Stimulated activated naive CD8-positive, alpha-beta T cell treated with anti-CD3 and anti-CD28 coated beads, Interleukin-15, amount 100 ng/mL, for 72 hours (primary cell): Measurements from ENCODE around the gene STYXL1.
"Not testable (repeated sequence)": the region's sequence is repeated elsewhere in the genome, so short reads cannot be mapped to it uniquely, and the experiment has no call there.

Experiments used
- ATAC-seq: fragments of 150-1000 bp; cut with Tn5 transposase; 2 replicates; pipeline ENCODE4 v1.10.0; 2021; ENCODE audit warnings: mild to moderate bottlenecking, moderate library complexity
- DNase-seq, 2 donors: peaks; one replicate each; pipeline ENCODE4 v3.0.0; 2021 to 2022
- H3K27ac Mint-ChIP-seq, 2 donors: one replicate each; pipeline ENCODE4 v1.8.0; 2022; ENCODE audit warnings: mild to moderate bottlenecking in 2 of 2, mixed read lengths in 2 of 2, moderate library complexity in 2 of 2
- H3K27me3 Mint-ChIP-seq: one replicate; pipeline ENCODE4 v1.8.0; 2022; ENCODE audit warnings: mixed read lengths
- H3K4me1 Mint-ChIP-seq: one replicate; pipeline ENCODE4 v1.8.0; 2022; ENCODE audit warnings: mild to moderate bottlenecking, mixed read lengths
- H3K4me3 Mint-ChIP-seq, 2 donors: one replicate each; pipeline ENCODE4 v1.8.0; 2022; ENCODE audit warnings: mild to moderate bottlenecking in 2 of 2, mixed read lengths in 2 of 2, moderate library complexity in 1 of 2
- H3K9me3 Mint-ChIP-seq, 2 donors: one replicate each; pipeline ENCODE4 v1.8.0; 2022; ENCODE audit warnings: mixed read lengths in 2 of 2

Gene STYXL1

GRCh38 chr7:76020031-76020714 is 27.6 kb downstream of the STYXL1 start:
- Mint-ChIP-seq H3K27ac (no peak overlapping the region), H3K4me1 (peaks cover 13% of the 10 kb centered on the region)

GRCh38 chr7:76018520-76018919 is 29.3 kb downstream of the STYXL1 start:
- ATAC-seq, DNase-seq, H3K27me3 Mint-ChIP-seq, H3K4me3 Mint-ChIP-seq, H3K9me3 Mint-ChIP-seq, H3K27ac Mint-ChIP-seq: not testable (repeated sequence)
- H3K4me1 Mint-ChIP-seq, result peaks cover 13% of the 10 kb centered on the region

More at GRCh38 chr7:76020031-76020714, 27.6 kb downstream of the STYXL1 start:
- peak; percentile 66 to 72 for DNase-seq
- ATAC-seq, result peak; percentile 78
- H3K4me3 Mint-ChIP-seq, result peak overlapping the region; percentile 45 to 59
- H3K9me3 Mint-ChIP-seq, result no peaks in the 10 kb centered on the region
- H3K27me3 Mint-ChIP-seq, result no peaks in the 10 kb centered on the region

- H3K9me3 Mint-ChIP-seq, result no peaks in the 10 kb centered on the region
- peaks cover 24% of the 10 kb centered on the region for H3K27me3 Mint-ChIP-seq
- no peak for DNase-seq
- no peak for ATAC-seq
- H3K4me1 Mint-ChIP-seq, result peaks cover 13% of the 10 kb centered on the region
- no peak overlapping the region for H3K27ac Mint-ChIP-seq
- H3K4me3 Mint-ChIP-seq, result no peak overlapping the region
These were observed 31.4 kb downstream of the STYXL1 start for GRCh38 chr7:76016191-76016947.

GRCh38 chr7:76011442-76011861 is 36.3 kb downstream of the STYXL1 start:
- Mint-ChIP-seq H3K27ac (no peak overlapping the region), H3K4me3 (no peak overlapping the region), H3K4me1 (peaks cover 43% of the 10 kb centered on the region), H3K27me3 (peaks cover 37% of the 10 kb centered on the region), H3K9me3 (no peaks in the 10 kb centered on the region)
- DNase-seq (no peak), ATAC-seq (no peak)

- Mint-ChIP-seq H3K9me3 (no peaks in the 10 kb centered on the region), H3K4me3 (peak overlapping the region; percentile 58 to 65), H3K27ac (peak overlapping the region in 1 of 2 donors; percentile 91), H3K27me3 (peaks cover 37% of the 10 kb centered on the region), H3K4me1 (peaks cover 43% of the 10 kb centered on the region)
- no peak for ATAC-seq
- DNase-seq, result no peak
These were observed 37.9 kb downstream of the STYXL1 start for GRCh38 chr7:76009672-76010600.

GRCh38 chr7:76008156-76008687 is 39.6 kb downstream of the STYXL1 start:
- Mint-ChIP-seq H3K9me3 (no peaks in the 10 kb centered on the region), H3K27ac (peak overlapping the region; percentile 37 to 94), H3K27me3 (peaks cover 30% of the 10 kb centered on the region), H3K4me3 (peak overlapping the region; percentile 55 to 58), H3K4me1 (peaks cover 43% of the 10 kb centered on the region)
- DNase-seq (peak; percentile 56 to 73), ATAC-seq (peak; percentile 83)

GRCh38 chr7:76005004-76005403 is 42.8 kb downstream of the STYXL1 start:
- not testable (repeated sequence) for H3K9me3 Mint-ChIP-seq, H3K4me3 Mint-ChIP-seq, H3K27ac Mint-ChIP-seq, ATAC-seq, H3K27me3 Mint-ChIP-seq, DNase-seq
- H3K4me1 Mint-ChIP-seq, result peaks cover 29% of the 10 kb centered on the region

GRCh38 chr7:76003351-76003750 is 44.4 kb downstream of the STYXL1 start:
- Mint-ChIP-seq H3K4me1 (peaks cover 17% of the 10 kb centered on the region), H3K4me3 (no peak overlapping the region), H3K9me3 (no peaks in the 10 kb centered on the region), H3K27ac (no peak overlapping the region), H3K27me3 (no peaks in the 10 kb centered on the region)
- no peak for ATAC-seq
- no peak for DNase-seq

GRCh38 chr7:76002822-76003221 is 45.0 kb downstream of the STYXL1 start:
- Mint-ChIP-seq H3K4me1 (peaks cover 13% of the 10 kb centered on the region), H3K4me3 (no peak overlapping the region), H3K9me3 (no peaks in the 10 kb centered on the region), H3K27me3 (no peaks in the 10 kb centered on the region), H3K27ac (no peak overlapping the region)
- DNase-seq (no peak), ATAC-seq (no peak)

GRCh38 chr7:76002139-76002538 is 45.7 kb downstream of the STYXL1 start:
- no peak overlapping the region for H3K4me3 Mint-ChIP-seq
- no peak overlapping the region for H3K27ac Mint-ChIP-seq
- no peak for ATAC-seq

GRCh38 chr7:76000566-76000965 is 47.2 kb downstream of the STYXL1 start:
- peaks cover 21% of the 10 kb centered on the region for H3K4me1 Mint-ChIP-seq
- ATAC-seq (no peak), DNase-seq (no peak)
- no peaks in the 10 kb centered on the region for H3K9me3 Mint-ChIP-seq
- H3K27me3 Mint-ChIP-seq, result no peaks in the 10 kb centered on the region
- no peak overlapping the region for H3K27ac Mint-ChIP-seq
- no peak overlapping the region for H3K4me3 Mint-ChIP-seq

More at GRCh38 chr7:76002139-76002538, 45.7 kb downstream of the STYXL1 start:
- Mint-ChIP-seq H3K9me3 (no peaks in the 10 kb centered on the region), H3K27me3 (no peaks in the 10 kb centered on the region), H3K4me1 (peaks cover 12% of the 10 kb centered on the region)
- DNase-seq, result no peak

GRCh38 chr7:75998038-75998437 is 49.8 kb downstream of the STYXL1 start:
- Mint-ChIP-seq H3K4me3 (no peak overlapping the region), H3K27ac (no peak overlapping the region), H3K9me3 (no peaks in the 10 kb centered on the region), H3K27me3 (no peaks in the 10 kb centered on the region), H3K4me1 (peaks cover 42% of the 10 kb centered on the region)
- DNase-seq (no peak), ATAC-seq (no peak)

GRCh38 chr7:75996476-75996875 is 51.3 kb downstream of the STYXL1 start:
- H3K27me3 Mint-ChIP-seq, result no peaks in the 10 kb centered on the region
- DNase-seq (no peak), ATAC-seq (no peak)
- peaks cover 44% of the 10 kb centered on the region for H3K4me1 Mint-ChIP-seq
- H3K9me3 Mint-ChIP-seq, result no peaks in the 10 kb centered on the region
- no peak overlapping the region for H3K27ac Mint-ChIP-seq
- no peak overlapping the region for H3K4me3 Mint-ChIP-seq

GRCh38 chr7:75995996-75996395 is 51.8 kb downstream of the STYXL1 start:
- no peaks in the 10 kb centered on the region for H3K27me3 Mint-ChIP-seq
- H3K4me3 Mint-ChIP-seq, result peak overlapping the region in 1 of 2 donors; percentile 13
- DNase-seq (no peak), ATAC-seq (no peak)
- no peak overlapping the region for H3K27ac Mint-ChIP-seq
- H3K4me1 Mint-ChIP-seq, result peaks cover 47% of the 10 kb centered on the region
- H3K9me3 Mint-ChIP-seq, result no peaks in the 10 kb centered on the region

- H3K4me3 Mint-ChIP-seq, result peak overlapping the region; percentile 79 to 86
- no peak for DNase-seq
- ATAC-seq, result no peak
- no peaks in the 10 kb centered on the region for H3K9me3 Mint-ChIP-seq
- peaks cover 55% of the 10 kb centered on the region for H3K4me1 Mint-ChIP-seq
- no peaks in the 10 kb centered on the region for H3K27me3 Mint-ChIP-seq
- no peak overlapping the region for H3K27ac Mint-ChIP-seq
These were observed 52.7 kb downstream of the STYXL1 start for GRCh38 chr7:75995052-75995471.
